HG03378 (cell line): Measurements from ENCODE around the gene CDK2AP2.
A peak's percentile ranks its signal among the peaks of the same experiment; 100 is the strongest.
"Not testable (repeated sequence)": the region's sequence is repeated elsewhere in the genome, so short reads cannot be mapped to it uniquely, and the experiment has no call there.

Source experiments
- ATAC-seq: cut with Tn5 transposase; IDR thresholded peaks from one replicate; pipeline ENCODE4 v1.9.1; 2021; ENCODE audit warnings: mild to moderate bottlenecking, moderate library complexity; ENCODE audit not compliant: unreplicated experiment

The CDK2AP2 gene, protein sequence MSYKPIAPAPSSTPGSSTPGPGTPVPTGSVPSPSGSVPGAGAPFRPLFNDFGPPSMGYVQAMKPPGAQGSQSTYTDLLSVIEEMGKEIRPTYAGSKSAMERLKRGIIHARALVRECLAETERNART

DNA sequence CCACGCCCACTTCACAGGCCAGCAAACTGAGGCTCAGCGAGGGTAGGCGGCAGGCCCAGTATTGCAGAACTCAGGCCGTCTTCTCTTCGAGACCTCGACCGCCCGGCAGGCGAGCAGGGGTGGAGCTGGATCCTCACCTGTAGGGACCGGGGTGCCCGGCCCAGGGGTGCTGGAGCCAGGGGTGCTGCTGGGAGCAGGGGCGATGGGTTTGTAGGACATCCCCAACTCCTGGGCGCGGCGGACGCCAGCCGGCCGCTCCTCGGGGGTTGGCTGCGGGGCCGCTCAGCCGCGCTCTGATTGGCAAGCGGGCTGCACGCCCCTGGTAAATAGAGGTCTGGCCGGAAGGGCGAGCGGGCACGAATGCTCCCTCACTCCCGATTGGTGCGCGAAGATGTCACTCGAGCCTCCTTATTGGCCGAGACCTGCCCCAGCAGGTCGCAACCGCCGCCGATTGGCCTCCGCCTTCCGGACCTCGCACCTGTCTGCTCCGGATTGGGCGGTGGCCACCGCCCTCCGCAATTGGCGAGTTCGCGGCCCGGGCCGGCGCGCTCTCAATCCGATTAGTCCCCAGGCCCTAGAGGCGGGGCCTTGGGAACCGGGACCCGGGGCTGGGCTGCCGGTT, at the start of gene CDK2AP2:
CDK2AP2 (minus strand) TSS at position 299 of the 622 bp plus-strand sequence; CDS start at position 219, 80 bp downstream.
- ATAC-seq: peak; percentile 66

DNA sequence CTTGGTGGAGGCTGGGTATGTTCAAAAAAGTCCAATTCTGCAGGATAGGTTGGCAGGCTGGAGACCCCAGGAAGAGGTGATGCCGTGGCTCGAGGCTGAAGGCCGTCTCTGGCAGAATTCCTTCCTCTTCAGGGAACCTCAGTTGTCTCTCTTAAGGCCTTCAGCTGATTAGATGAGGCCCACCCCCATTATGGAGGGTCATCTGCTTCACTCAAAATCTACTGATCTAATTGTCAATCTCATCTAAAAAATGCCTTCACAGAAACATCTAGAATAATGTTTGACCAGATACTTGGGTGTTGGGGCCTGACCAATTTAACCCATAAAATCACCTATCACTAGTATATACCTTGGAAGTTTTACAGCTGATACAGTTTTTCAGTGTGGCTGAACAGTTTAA, 48.3 kb upstream of the CDK2AP2 start:
- no peak for ATAC-seq

DNA sequence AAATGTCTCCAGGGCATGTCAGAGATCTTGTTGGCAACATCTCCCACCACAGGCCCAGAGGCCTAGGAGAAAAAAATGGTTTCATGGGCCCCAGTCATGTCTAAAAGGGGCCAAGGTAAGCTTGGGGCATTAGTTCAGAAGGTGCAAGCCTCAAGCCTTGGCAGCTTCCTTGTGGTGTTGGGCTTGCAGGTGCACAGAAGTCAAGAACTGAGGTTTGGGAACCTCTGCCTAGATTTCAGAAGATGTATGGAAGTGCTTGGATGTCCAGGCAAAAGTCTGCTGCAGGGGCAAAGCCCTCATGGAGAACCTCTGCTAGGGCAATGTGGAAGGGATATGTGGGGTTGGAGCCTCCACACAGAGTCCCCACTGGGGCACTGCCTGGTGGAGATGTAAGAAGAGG, 43.7 kb upstream of the CDK2AP2 start:
- not testable (repeated sequence) for ATAC-seq

DNA sequence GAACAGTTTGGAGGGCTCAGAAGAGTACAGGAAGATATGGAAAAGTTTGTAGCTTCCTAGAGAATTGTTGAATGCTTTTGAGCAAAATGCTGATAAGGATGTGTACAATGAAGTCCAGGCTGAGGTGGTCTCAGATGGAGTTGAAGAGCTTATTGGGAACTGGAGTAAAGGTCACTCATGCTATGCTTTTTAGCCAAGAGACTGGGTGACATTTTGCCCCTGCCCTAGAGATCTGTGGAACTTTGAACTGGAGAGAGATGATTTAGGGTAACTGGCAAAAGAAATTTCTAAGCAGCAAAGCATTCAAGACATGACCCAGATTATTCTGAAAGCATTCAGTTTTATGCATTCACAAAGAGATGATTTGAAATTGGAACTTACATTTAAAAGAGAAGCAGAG, 43.2 kb upstream of the CDK2AP2 start:
- no peak for ATAC-seq

DNA sequence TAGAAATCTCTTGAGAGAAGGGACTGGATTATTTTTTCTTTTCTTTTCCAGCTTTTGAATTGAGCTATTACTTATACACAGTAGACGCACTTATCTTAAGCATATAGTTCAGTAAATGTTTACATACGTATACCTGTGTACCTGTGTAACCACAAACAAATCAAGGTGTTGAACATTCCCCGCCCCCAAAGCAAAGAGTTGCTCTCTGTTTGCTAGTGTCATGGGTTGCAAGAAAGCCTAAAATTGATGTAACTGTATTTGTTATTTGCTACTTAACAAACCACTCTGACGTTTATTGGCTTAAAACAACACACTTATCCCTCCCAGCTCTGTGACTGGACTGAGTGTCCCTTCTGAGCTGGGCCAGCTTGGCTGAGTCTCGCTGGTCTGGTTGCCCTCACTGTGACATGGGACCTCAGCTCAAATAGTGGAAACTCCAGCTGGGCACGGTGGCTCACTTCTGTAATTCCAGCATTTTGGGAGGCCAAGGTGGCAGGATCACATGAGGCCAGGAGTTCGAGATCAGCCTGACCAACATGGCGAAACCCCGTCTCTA, 40.7 kb upstream of the CDK2AP2 start:
- no peak for ATAC-seq

DNA sequence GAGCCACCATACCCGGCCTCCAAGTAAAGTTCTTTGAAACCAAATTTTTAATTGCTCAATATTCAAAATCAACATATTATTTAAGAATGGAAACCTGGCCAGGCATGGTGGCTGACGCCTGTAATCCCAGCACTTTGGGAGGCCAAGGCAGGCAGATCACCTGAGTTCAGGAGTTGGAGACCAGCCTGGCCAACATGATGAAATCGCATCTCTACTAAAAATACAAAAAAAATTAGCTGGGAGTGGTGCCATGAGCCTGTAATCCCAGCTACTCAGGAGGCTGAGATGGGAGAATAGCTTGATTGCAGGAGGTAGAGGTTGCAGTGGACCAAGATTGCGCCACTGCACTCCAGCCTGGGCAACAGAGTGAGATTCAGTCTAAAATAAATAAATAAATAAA, 40.1 kb upstream of the CDK2AP2 start:
- ATAC-seq: not testable (repeated sequence)

DNA sequence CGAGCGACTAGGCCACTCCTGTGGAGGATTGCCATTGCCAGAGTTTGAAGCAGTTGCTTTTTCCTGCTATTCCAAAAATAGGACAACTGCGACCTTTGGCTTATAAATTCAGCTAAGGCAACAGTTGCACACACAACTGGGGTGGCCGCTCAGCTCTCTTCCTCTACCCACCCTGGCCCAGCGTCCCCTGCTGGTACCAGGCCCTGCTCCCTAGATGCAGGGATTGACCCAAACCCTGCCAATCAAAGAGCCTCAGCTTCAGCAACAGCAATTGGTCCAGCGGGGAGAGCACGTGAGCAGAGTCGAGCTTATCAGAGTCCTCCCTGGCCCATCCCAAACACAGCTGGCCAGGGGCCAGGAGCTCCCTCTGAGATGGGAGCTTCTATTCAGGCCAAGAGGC, 37.3 kb upstream of the CDK2AP2 start:
- ATAC-seq: no peak

DNA sequence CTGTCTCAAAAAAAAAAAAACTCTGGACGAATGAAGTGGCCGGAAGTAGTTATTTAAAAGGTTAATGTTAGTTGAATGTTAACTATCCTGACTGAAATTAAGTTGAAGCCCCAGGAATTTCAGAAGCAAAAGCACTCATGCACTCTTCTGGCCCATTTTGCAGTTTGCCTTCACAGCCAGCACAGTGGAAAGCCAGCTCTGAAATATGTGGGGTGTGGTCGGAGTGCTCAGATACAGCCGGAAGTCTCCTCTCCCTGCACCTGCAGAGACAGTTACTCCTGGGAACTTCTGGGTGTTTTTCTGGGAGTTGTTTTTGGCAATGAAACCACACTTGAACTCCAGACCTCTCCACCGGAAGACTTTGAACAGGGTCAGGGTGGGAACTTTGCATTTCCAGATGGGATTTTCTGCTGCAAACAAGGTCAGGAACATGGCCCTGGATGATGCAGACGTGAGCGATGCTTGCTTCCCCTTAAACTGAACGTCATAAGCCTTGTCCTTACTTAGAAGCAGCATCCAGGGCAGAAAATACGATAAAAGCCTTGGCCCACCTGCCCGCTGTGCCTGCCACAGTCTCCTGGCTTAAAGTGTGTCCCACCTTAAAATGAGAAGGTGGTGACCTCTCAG, 36.8 kb upstream of the CDK2AP2 start:
- no peak for ATAC-seq

DNA sequence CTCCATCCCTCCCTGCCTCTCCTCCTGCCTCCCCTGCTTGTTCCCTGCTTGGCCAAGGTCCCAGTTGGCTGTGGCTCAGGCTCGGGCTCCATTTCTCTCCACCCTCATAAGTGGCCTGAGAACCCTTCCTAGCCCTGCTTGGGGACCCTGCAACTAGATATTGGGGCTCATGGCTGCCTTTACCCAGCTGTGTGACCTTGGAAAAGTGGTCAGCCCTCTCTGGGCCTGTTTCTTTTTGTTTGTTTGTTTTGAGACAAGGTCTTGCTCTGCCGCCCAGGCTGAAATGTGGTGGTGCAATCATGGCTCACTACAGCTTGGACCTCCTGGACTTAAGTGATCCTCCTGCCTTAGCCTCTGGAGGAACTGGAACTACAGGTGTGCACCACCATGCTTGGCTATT, 35.6 kb upstream of the CDK2AP2 start:
- ATAC-seq: no peak

DNA sequence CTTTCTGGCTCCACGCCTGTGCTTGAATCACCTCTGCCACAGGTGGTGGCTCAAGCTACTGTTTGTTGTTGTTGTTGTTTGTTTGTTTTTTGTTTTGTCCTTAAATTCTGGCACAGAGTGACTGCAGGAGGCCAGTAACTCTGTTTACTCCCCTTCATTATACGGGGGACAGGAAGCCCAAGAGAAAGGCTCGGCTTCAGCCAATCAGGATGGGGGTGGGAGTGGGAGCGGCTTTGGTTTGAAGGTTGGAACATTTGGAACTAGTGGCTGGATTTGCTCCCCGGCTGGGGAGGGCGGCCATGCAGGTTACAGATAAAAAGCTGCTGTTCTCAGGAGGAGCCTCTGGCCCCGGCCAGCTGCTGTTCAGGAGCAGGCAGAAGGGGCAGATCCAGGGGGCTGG, 35.0 kb upstream of the CDK2AP2 start:
- no peak for ATAC-seq

DNA sequence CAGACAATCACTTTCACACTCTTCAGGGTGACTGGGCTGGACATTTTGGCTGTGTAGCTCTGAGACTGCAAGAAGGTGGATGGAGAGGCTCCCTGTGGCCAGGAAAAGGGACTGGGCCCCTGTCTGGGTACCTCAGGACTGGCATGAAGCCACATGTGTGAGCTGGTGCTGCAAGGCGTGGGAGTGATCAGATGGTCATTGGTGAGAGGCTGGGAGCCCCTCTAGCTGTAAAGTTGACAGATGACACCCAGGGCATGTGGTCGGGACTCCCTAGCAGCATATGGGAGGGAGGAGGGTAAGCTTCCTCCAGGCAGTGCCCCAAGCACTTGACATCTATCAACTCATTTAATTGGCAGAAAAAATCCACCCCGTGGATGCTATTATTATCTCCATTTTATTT, 34.2 kb upstream of the CDK2AP2 start:
- no peak for ATAC-seq

DNA sequence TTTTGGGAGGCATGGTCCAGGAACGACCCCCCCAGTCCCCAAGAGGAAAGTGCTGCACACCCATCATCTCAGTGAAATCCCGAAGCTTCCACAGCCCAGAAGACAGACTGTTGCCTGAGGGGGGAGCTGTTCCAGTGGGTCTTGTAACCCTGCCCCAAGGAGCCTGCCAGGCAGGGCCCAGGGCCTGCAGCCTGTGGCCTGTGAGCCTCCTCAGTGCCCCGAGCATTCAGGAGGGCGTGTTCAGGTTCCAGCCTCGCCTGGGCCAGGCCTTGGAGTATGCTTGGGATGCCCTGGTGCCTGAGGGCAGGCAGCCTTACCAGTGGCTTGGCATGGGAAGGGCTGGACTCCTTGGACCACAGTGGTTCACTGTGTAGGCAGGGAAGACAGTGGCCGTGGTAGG, 33.2 kb upstream of the CDK2AP2 start:
- no peak for ATAC-seq

DNA sequence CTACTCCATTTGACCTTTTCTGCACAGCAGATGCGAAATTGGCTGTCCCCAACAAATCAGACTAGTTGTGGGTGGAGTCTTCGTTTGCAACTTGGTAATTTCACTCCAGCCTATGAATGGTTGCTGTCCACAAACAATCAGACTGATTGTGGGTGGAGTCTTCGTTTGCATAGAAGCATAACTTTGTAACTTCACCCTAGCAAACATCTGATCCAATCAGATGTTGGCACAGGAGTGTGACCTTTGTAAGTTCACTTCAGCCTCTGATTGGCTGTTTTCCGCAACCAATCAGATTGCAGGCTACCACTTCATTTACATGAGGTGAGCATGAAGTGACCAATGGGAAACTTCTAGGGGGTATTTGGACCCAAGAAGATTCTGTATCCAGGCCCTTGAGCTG, 31.6 kb upstream of the CDK2AP2 start:
- no peak for ATAC-seq

DNA sequence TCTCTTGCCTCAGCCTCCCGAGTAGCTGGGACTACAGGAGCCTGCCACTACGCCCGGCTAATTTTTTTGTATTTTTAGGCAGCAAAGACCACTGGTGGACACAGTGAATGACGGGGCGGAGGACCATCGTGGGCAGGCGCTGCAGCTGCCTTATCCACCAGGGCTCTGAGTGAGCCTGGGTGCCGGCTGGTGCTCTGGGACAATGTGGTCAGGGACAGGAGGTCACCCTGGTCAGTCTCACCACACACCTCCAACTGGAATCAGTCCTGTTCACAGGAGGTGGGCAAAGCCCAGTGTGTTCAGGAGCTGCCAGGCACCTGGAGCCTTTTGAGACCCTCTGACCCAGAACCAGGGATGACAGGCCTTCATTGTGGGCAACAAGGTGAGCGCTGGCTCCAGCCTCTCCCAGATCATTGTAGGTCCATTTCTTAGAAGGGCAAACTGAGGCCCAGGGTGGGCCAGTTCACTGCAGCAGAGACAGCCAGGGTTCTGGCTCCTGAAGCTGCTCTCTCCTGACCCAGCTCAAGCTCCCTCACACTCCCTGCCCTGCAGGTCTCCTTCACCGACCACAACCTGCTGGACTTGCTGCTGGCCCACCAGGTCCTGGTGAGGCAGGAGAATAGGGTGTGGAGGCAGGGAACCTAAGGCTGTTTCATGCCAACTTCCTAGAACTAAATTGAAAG, 31.0 kb upstream of the CDK2AP2 start:
- no peak for ATAC-seq

DNA sequence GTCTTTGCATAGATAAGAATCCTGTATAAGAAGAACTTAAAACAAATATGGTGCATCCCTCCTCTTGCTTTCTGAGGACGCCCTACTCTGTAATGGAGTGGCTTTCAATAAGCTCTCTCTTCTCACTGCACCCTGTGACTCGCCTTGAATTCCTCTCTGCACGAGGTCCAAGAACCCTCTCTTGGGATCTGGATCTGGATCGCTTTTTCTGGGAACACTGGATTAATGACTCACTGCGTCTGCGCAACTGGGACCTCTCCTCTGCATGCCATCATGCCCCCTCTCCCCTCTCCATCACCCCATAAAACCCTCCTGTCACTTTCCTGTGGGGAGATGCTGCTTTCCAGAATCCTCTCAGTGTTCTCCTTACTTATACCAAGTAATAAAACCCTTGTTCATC, 30.3 kb upstream of the CDK2AP2 start:
- ATAC-seq: no peak

DNA sequence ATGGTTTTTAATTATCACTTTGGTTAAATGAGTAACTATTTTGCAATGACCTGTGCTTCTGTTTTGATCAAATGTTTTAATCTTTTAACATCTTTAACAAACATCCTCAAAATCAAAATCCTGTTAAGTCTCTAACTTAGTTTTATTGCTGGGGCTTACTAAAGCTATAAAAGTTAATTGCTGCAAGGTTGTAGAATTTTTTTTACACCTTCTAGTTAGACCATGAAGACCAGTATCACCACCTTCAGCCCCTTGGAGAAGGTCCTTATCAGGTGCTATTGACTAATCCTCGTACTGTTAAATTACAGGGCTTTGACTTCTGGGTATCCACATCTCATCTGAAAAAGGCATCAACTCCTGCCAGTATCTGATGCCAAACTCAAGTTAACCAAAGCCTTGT, 27.6 kb upstream of the CDK2AP2 start:
- ATAC-seq: no peak

DNA sequence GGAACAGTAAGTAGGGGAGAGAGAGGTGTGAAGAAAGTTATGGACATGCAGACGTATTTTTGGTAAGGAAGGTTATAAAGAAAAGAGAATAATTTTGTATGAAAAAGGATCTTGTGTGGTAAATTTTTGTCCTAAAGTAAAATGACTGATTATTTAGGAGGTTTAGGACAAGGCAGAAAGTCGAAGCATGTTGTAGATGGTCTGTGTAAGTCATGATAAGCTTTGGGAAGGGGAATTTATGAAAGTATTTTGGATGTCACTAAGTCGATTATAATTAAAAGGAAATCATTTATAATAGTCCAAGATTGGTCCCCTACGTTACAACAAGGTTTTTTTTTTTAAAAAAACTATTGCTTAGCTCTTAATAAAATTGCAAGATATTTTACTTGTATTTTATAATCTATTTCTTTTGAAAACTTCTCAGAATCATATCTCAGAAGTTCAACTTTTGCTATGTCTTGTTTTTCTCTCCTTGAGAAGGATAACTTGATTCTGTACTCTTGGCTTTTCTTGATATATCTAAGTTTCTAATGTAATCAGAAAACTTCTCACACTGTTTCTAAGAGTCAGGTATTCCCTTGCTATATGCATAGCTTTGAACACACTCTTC, 26.2 kb upstream of the CDK2AP2 start:
- no peak for ATAC-seq

DNA sequence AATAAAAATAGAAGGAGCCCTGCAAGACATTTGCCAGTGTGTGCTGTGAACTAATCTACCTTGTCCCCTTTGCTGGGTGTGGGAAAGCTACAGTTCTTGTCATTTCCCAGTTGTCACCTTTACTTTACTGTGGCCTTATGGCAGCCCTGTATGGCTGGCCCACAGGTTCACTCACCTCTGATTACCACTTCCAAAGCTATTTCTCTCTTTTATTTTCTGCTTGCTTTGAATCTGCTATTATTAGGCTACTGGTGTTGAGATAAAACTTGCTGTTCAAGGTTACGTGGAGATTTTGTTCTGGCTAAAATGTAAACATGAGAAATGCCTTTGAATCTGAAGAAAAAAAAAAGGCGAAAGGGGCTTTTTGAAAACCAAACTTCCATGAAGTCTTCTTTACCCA, 24.9 kb upstream of the CDK2AP2 start:
- no peak for ATAC-seq

DNA sequence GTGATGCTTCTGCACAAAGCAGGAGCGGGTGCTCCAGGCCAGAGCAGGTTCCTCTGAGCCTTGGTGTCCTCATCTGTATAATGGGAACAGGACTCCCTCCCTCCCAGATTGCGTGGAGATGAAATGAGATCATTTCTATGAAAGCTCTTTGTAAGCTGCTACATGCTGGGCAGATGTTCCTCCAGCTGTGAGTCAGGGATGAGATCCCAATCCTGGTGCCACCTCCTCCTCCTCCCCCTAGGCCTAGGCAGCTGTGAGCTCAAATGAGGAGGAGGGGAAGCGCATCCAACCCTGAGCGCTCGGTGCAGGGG, 22.3 kb upstream of the CDK2AP2 start:
- no peak for ATAC-seq

DNA sequence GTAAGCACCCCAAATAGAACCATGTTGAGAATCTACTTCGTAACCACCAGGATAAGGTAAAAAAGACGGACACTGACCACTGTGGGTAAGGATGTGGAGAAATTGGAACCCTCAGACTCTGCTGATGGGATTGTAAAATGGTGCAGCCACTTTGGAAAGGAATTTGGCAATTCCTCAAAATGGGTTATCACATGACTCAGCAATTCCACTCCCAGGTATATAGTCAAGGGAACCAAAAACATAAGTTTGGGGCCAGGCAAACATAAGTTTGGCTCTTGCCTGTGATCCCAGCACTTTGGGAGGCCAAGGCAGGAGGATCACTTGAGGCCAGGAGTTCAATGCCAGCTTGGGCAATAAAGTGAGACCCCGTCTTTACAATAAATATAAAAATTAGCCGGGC, 20.4 kb upstream of the CDK2AP2 start:
- no peak for ATAC-seq

DNA sequence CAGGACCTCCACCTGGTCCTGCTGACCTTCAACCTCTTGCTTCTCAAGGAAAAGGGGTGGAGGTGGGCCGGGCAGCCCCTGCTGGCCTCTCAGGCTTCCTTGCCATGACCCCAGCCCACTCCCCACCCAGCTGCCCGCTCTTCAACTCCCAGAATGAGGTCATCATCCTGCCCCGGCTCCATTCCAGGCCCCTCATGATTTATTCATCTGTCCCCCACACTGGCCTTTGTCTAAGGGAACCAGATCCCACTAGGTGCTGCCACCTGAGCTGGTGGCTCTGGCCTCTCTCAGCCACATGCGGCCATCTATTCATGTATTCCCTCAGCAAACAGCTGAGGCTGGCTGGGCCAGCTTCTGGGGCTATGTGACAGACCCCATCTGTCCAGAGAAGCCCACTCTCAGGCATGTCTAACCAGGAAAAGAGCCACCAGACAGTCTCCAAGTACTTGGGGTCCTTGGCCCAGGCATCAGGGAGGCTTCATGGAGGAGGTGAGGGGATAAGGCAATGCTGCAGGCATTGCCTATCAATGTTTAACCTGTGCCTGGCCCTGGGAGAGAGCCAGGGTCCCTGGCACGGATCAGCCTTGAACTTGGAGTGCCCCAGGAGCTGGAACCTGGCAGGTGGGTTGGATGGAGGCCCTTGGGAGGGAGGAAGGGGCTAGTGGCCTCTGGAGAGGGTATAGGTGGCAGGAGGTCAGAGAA, 17.5 kb upstream of the CDK2AP2 start:
- ATAC-seq: no peak
